ENCODE data around the gene DSG4.

DNA sequence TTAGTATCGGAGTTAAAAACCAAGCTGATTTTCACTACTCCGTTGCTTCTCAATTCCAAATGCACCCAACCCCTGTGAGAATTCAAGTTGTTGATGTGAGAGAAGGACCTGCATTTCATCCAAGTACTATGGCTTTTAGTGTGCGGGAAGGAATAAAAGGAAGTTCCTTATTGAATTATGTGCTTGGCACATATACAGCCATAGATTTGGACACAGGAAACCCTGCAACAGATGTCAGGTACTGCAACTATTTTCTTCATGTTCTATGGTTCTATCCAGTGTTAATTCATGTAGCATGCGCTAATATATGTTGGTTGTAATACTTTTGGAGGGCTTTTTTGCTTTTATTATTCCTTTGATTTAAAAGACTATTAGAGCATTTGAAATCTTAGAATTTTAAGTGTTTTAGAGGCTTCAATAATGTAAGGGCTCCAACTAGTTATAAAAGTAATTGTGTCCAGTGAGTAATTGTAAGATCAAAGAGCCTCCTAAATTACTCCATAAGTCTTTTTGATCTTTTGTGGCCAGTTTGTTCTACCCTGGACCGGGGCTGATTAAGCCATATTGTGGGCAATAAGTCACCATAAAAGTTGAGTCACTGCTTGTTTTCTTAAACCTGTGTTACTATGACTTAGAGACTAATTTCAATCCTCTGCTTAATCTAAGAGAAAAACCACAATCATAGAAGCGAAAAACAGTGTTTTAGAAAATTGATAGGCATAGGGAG lies 22.9 kb downstream of the DSG4 start:
- no peak for TF ChIP-seq YY1 (IDR thresholded peaks at IDR 0.05; ENCODE audit: insufficient read depth, insufficient read length)
- no peak for TF ChIP-seq ZNF274 (IDR thresholded peaks at IDR 0.05; ENCODE audit: low read depth, low read length)
